Suppressor macrophage treated with lipopolysaccharide for 4 hours (primary cell): Measurements from ENCODE around the gene FHDC1.
A peak's percentile ranks its signal among the peaks of the same experiment; 100 is the strongest.

Experiments used
- DNase-seq: peaks from one replicate; pipeline ENCODE4 v3.0.0-alpha.2; 2020

FHDC1 gene

DNA sequence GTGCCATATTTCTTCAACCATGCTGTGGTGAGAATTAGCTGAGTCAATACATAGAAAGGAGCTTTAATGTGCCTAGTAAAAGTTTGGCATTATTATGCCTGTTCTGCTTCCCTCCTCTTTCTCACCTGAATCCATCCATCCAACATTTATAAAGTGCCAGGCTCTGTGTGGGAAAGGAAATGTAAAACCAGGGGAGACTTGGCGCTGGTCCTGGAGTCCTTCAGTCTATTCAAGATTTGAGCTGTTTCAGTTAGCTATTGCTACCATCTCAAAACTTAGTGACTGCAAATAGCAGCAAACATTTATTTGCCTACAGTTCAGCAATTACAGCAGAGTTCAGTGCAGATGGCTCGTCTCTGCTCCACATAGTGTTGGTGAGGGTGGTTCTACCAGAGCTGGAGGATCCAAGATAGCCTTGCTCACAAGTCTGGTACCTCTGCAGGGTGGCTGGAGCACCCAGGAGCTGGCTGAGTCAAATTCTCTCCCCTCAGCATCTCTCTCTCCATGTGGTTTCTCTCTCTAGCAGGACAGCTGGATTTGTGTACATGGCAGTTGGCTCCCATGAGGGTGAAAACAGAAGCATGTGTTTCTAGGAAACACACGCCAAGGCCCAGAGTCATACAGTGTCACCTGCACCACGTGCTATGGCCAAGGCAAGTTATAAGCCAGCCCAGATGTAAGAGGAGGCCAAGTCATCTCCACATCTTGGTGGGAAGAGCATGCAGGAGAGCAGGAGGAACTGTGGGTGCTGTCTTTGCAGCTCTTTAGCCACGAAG lies 77.3 kb downstream of the FHDC1 start:
- DNase-seq, result no peak

DNA sequence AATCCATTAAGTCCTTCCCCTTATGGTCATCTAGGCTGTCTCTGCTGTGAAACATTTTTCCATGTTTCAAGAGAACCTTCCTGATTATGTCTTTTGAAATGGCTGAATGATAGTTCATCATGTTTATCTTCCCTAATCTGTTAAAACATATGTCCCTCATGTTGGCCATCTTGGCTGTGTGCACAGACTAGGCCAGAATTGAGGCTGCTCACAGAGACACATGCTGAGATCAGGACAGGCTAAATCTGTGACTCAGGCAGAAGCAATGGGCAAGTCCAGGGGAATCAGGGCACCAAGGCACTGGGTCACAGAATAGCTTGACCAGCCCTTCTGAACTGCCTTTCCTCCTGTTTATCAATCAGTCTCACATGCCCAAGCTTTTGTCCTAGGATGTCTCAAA lies 78.3 kb downstream of the FHDC1 start:
- DNase-seq, result no peak

DNA sequence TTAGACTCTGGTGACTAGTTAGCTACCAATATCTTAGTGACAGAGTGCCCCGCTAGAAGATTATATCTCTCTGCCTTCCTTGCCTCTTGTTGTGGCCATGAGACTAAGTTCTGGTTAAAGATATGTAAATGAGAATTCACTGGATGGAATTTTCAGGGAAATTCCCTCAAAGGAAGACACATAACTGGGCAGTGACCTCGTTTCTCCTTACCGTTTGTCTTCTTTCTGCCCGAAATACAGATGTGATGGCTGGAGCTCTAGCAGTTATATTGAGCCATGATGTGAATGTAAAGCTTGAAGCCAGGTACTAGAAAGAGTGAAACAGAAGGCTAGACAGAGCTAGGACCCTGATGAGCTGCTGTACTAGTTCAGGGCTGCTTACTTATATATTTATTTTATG lies 80.5 kb downstream of the FHDC1 start:
- no peak for DNase-seq

DNA sequence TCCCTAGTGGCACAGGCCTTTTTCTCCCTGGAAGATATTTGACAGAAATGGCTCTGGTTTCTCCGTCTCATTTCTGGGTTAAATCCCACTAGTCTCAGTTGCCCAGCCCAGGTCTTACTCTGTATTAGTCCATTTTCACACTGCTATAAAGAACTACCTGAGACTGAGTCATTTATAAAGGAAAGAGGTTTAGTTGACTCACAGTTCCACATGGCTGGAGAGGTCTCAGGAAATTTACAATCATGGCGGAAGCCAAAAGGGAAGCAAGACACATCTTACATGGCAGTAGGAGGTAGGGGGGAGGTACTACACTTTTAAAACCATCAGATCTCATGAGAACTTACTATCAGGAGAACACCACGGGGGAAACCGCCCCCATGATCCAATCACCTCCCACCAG lies 81.9 kb downstream of the FHDC1 start:
- DNase-seq, result no peak

DNA sequence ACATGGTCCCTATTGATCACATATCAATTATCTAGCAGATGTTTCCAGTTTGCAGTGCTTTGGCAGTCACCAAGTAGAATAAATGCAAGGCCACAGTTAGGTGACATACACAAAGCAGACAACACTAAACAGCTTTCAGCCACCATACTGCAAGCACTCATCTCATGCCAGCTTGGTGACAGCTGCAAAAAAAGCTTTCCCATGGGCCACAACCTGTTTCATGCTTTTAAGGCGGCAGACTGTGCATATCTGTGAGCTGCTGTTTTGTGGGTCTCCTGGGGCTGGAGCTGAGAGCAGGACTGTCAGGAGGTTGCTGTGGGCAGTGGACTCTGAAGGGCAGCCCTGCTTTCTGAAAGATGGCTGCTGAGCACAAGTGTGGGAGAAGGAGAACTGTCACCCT lies 82.6 kb downstream of the FHDC1 start:
- no peak for DNase-seq

DNA sequence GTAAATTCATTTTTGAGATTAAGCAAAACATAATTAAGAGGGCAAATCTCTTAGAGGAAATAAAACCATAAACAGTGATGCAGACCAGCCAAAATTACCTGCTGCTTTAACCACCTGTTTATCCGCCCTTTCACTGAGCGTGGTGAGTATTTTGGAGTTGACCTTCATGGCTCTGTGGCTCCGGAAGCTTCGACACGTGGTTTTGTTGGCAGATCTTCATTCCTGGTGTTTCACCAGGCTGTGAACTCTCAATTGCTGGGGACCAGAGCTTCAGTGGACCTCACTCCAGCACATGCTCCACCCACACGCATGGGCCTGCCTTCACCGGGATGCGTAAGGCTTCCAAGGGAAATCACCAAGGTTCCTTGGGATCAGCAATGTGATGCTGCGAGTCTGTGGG lies 83.8 kb downstream of the FHDC1 start:
- DNase-seq, result no peak

DNA sequence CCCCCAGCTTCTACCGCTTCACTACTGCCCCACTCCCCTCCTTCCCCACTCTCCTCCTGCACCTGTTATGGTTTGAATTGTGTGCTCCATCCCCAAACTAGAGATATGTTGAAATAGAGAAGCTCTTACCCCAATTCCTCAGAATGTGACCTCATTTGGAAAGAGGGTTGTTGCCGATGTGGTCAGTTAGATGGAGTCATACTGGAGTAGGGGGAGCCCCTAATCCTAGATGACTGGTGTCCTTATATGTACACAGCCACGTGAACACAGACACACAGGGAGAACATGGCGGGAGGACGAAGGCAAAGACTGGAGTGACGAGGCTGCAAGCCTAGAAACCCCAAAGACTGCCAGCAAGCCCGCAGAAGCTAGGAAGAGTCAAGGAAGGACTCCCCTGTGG lies 84.3 kb downstream of the FHDC1 start:
- peak; percentile 17 for DNase-seq

DNA sequence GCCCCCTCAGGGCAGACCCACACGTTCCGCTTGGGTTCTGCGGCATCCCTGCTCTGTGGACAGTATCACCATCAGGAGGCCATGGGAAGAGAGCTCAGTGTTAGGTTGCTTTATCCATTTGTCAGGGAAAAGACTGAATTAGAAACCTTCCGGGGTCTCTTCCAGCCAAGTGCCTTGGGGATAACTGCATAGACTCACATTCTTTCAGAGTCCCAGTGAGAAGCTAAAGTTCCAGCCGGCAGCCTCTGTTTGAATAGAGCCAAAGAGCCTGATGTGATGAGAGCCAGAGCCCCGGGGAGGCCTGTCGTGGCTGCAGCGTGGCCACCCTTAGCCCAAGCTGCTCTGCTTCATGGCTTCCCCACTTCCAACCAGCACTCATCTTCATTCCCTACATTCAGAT lies 85.2 kb downstream of the FHDC1 start:
- no peak for DNase-seq

DNA sequence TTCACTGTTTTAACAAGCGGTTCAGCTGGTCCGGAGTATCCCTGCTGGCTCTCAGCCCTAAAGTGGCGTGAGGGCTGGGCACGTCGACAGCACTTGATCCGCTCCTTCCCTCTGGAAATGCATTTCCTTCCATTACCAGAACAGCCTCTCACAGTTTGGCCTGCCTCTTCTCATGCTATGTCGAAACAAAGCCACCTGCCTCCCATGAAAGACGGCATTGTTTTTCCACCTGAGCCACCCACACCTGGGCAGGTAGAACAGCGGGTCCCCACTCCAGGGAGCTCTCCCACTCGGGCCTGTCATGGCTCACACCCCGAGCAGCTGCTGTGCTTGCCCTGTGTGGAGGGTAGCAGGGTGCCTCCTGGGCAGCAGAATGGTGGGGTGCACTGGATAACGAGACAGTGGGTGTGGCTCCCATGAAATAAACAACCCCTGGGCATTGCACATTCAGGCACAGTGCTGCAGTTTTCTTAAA lies 86.2 kb downstream of the FHDC1 start:
- no peak for DNase-seq

DNA sequence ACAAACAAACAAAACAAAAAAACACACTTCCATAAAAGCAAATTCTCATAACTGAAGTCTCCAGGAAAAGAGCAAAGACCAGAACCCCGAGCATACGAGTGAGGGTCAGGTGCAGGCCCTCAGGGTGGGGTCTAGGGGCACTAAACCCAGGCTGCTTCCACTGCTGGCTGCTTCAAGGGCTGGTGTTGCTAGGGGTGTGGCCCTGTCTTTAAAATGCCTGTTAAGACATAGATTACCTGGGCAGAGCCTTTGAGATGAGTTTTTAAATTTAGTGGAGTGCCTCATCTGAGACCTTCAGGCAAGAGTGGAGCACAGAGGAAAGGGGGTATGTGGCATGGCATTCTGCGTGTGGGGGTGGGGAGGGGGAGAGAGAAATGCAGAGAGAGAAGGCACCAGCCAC lies 87.0 kb downstream of the FHDC1 start:
- DNase-seq, result no peak

DNA sequence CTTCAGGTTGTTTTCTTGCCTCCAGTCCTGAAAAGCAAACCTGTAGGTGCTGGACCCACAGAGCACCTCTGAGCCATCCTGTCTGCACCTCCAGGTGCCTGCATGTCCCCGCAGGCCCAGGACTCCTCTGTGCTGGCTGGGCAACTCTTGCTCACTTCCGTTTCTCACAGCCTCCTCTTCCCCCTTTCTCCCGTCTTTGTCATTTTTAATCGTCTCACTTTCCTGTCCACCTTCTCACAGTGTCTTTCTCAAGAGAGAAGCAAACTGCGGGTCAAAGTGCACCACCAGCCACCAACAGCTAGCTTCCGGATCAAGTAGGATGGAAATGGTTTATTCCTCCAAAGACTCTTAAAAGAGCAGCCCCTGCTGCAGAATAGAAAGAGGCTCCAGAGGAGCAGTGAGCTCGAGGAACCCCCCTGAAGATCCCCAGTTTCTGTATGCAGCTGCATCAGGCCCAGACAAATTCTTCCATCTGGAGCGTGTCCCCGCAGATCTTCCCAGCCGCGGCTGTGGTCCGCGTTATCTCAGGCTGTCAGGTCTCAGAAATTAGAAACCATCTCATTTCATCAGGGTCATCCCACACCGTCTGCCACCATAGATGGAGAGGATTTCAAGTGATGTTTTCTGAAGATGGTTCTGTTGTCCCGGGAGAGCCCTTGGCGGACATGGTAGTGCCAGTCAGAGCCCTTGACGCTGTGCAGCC lies 87.7 kb downstream of the FHDC1 start:
- DNase-seq, result no peak

DNA sequence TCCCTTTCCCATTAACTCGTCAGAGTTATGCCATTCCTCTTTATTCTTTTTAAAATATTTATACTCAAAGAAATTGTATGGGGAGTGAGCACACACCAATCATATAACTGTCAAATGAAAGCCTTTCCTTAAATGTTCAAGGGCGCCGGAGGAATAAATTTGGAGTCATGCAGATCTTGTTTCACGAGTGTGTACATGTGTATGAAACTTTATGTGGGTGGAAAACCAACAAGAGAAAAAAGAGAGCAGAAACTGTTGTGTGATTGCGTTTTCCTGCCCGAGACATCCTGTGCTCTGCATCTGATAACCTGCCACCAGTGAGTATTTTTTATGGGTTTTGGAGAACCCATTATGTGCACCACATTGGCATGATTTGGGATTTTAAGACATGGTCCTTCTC lies 88.3 kb downstream of the FHDC1 start:
- DNase-seq, result no peak

DNA sequence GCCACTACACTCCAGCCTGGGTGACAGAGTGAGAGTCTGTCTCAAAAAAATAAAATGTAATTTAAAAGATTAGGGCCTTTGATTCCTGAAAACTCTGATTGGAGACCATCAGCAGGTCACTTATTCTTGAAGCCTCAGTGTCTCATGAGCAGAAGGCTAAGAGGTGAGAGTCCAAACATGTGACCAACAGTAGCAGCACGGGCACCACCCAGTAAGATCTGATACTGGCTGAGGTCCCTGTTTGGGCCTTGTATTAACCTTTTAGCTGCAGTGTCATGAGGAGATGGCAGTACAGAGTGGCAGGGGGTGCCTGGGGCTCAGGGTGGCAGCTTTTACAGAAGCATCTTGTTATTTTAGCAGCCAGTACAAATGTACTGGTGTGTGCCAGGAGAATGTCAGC lies 89.3 kb downstream of the FHDC1 start:
- DNase-seq, result no peak

DNA sequence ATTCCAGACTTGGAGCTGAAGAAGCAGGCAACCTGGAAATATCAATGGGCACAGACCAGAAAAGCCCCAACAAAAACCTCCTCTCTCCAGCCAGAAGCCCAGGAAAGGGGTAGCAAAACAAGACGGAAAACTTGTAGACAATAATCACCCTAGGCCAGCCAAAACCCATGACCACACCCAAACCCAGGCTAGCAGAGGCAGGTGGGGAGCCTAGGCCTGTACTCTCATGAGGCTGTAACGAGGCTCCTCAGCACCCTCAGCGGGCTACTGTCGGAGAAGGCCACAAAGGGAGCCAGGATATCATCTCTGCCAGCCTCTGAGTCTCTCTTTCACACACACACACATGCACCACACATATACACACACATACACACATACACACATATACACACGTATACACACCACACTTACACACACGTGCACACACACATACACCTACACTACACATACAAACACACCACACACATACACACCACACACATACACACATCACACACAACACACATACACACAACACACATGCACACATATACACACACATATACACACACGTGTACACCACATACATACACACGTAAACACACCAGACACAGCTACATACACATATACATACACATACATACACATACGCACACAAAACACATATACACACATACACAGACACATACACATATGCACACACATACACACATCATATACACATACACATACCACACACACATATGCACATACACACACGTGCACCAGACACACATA lies 90.6 kb downstream of the FHDC1 start:
- no peak for DNase-seq

DNA sequence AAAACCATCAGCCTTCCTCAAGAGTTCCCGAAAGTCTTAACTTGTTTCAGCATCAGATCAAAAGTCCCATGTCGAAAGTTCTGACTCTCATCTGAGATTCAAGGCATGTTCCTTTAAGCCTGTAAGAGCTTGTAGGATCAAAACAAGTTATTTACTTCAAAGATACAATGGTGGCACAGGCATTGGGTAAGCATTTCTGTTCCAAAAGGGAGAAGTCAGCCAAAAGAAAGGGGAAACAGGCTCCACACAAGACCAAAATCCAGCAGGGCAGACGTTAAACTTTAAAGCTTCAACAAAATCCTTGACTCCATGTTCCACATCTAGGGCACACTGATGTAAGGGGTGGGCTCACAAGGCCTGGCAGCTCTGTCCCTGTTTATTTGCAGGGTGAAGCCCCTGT lies 91.7 kb downstream of the FHDC1 start:
- DNase-seq, result peak; percentile 7

DNA sequence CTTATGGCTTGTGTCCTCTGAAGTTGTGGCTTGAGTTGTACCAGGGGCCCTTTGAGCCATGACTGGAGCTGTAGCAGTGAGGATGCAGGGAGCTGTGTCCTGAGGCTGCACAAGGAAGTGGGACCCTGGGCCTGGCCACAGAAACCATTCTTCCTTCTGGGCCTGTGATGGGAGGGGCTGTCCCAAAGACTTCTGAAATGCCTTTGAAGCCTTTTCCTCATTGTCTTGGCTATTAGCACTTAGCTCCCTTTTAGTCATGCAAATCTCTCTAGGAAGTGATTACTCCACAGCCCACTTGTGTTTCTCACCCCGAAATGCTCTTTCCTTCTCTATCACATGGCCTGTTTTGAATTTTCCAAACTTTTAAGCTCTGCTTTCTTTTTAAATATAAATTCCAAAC lies 92.4 kb downstream of the FHDC1 start:
- peak; percentile 9 for DNase-seq
